ENCODE data around the gene GTF3C1.
A peak's percentile ranks its signal among the peaks of the same experiment; 100 is the strongest.

Gene GTF3C1

GRCh38 chr16:27482397-27483087, 67.2 kb downstream of the GTF3C1 start:
- DNase-seq, result no peak

- peak; percentile 4 for DNase-seq
These were observed 68.3 kb downstream of the GTF3C1 start for GRCh38 chr16:27481282-27481934.

- DNase-seq, result no peak
These were observed 69.0 kb downstream of the GTF3C1 start for GRCh38 chr16:27480761-27481160.

GRCh38 chr16:27476240-27476639, 73.5 kb downstream of the GTF3C1 start:
- DNase-seq, result peak; percentile 2

GRCh38 chr16:27475561-27475960, 74.2 kb downstream of the GTF3C1 start:
- DNase-seq, result peak; percentile 23

GRCh38 chr16:27474921-27475320, 74.8 kb downstream of the GTF3C1 start:
- peak; percentile 1 for DNase-seq

- DNase-seq, result peak; percentile 22
These were observed 75.7 kb downstream of the GTF3C1 start for GRCh38 chr16:27474041-27474440.

GRCh38 chr16:27473101-27473900, 76.4 kb downstream of the GTF3C1 start:
- DNase-seq, result no peak

GRCh38 chr16:27472091-27473020, 77.4 kb downstream of the GTF3C1 start:
- DNase-seq, result peak; percentile 17

GRCh38 chr16:27471661-27472060, 78.1 kb downstream of the GTF3C1 start:
- peak; percentile 25 for DNase-seq

- DNase-seq, result peak; percentile 26
These were observed 78.9 kb downstream of the GTF3C1 start for GRCh38 chr16:27470567-27471431.

GRCh38 chr16:27468941-27469531, 80.7 kb downstream of the GTF3C1 start:
- DNase-seq, result no peak

GRCh38 chr16:27465483-27465879, 84.2 kb downstream of the GTF3C1 start:
- no peak for DNase-seq

- DNase-seq, result no peak
These were observed 84.9 kb downstream of the GTF3C1 start for GRCh38 chr16:27464626-27465482.

GRCh38 chr16:27463741-27464591, 85.7 kb downstream of the GTF3C1 start:
- no peak for DNase-seq

GRCh38 chr16:27462846-27463682, 86.6 kb downstream of the GTF3C1 start:
- DNase-seq, result no peak

- DNase-seq, result no peak
These were observed 87.4 kb downstream of the GTF3C1 start for GRCh38 chr16:27462200-27462845.

Data from left hindlimb (tissue), 1 donor.